Karpas-422 (cell line): ENCODE data around the gene WDFY2. TPM values are rescaled to one million over a fixed set of nuclear protein-coding genes. Genes with fewer than 3 reads are reported as not detected.

Source experiments
- small RNA-seq: library from RNA; depleted of rRNA; stranded (forward); fragments of <200 nt; gene quantifications from one replicate; pipeline ENCODE3, GENCODE V24; 2014
- total RNA-seq: library from RNA; depleted of rRNA; stranded (reverse); fragments of >200 nt; shearing (Covaris generic); gene quantifications from 2 replicates; pipeline ENCODE4 v1.2.3, GENCODE V29; 2014; ENCODE audit warnings: low replicate concordance; rRNA removed

Gene WDFY2
- total RNA-seq, 1 experiment from 2014 or later = 4.1 TPM

Small RNA genes lying within 50 kb of the gene (small RNA-seq; reads per million reads assigned to genes)
- not detected for gene MIR4703
- gene RN7SL413P = not detected
- not detected for gene RNU6-65P
- gene RNY1P6 = not detected

Other genes starting within 250 kb of the WDFY2 start
- not detected in 2 replicates for gene SERPINE3, start 244.8 kb upstream of the WDFY2 start, total RNA-seq
- 61.0 and 86.2 TPM in 2 replicates for gene INTS6, start 131.4 kb upstream of the WDFY2 start, total RNA-seq
- 9.7 and 10.9 TPM in 2 replicates for gene DHRS12, start 219.7 kb downstream of the WDFY2 start, total RNA-seq